Testis (tissue), 3 donors: ENCODE data around the gene ATP5F1A. TPM values are rescaled to one million over a fixed set of nuclear protein-coding genes. Genes with fewer than 3 reads are reported as not detected.
A peak's percentile ranks its signal among the peaks of the same experiment; 100 is the strongest.

Experiments
- DNase-seq: peaks from one replicate; pipeline ENCODE4 v3.0.0-alpha.2; 2019
- H3K27ac ChIP-seq, 2 donors: fragments of 200-600 bp; sonication (generic); one replicate each; pipeline ENCODE4 v1.5.1; 2019
- H3K27me3 ChIP-seq: fragments of 200-600 bp; sonication (generic); one replicate; pipeline ENCODE4 v1.5.1; 2019
- H3K36me3 ChIP-seq: fragments of 200-600 bp; sonication (generic); one replicate; pipeline ENCODE4 v1.5.1; 2017; ENCODE audit warnings: low read depth; ENCODE audit errors: missing control alignments
- H3K4me1 ChIP-seq: fragments of 200-600 bp; sonication (generic); one replicate; pipeline ENCODE4 v1.5.1; 2019
- H3K4me3 ChIP-seq, 2 donors: fragments of 200-600 bp; sonication (generic); one replicate each; pipeline ENCODE4 v1.5.1; 2017 to 2019
- H3K9me3 ChIP-seq: fragments of 200-600 bp; sonication (generic); one replicate; pipeline ENCODE4 v1.5.1; 2017
- POLR2A ChIP-seq: fragments of 450-650 bp; IDR thresholded peaks from one replicate; pipeline ENCODE4 v1.6.1; 2017; ENCODE audit warnings: antibody characterized with exemption, mild to moderate bottlenecking, moderate library complexity
- WGBS, 2 donors: methylation state at CpG; one replicate each; pipeline ENCODE4 v1.1.5; 2018; 5-methylcytosine and 5-hydroxymethylcytosine counted together
- intact Hi-C: fragments of 100-400 bp; cut with DNase I; formaldehyde crosslinking; loops from one replicate; pipeline ENCODE4 v1.15.1; 2023; ENCODE audit warnings: low total_unique reads
- polyA plus RNA-seq: library from polyadenylated mRNA; stranded (reverse); fragments of 350-450 nt; fragmentation: Illumina TruSeq; extraction: RNeasy Lipid Tissue Mini Kit (QIAGEN cat#74804); gene quantifications from one replicate; pipeline ENCODE4 v1.2.3, GENCODE V29; 2014; ENCODE audit warnings: low read depth, low replicate concordance; ENCODE audit not compliant: insufficient read depth
- total RNA-seq, 2 donors: library from RNA; depleted of rRNA; stranded (reverse); fragments of >200 nt; gene quantifications; one replicate each; pipeline ENCODE4 v1.2.3, GENCODE V29; 2016
- TF ChIP-seq, protein P1 (sequence below), 3 experiments: fragments of 450-650 bp in 2 of 3; fragments of 200-600 bp in 1 of 3; sonication (generic) in 1 of 3; IDR thresholded peaks; one replicate each; pipeline ENCODE4 v1.5.1; 2016 to 2019; ENCODE audit warnings: antibody characterized with exemption in 3 of 3, mild to moderate bottlenecking in 2 of 3, moderate library complexity in 1 of 3

The ATP5F1A gene
- total and polyA plus RNA-seq, 3 donors from 2014 or later: 430 to 592 (median 479) TPM

DNA sequence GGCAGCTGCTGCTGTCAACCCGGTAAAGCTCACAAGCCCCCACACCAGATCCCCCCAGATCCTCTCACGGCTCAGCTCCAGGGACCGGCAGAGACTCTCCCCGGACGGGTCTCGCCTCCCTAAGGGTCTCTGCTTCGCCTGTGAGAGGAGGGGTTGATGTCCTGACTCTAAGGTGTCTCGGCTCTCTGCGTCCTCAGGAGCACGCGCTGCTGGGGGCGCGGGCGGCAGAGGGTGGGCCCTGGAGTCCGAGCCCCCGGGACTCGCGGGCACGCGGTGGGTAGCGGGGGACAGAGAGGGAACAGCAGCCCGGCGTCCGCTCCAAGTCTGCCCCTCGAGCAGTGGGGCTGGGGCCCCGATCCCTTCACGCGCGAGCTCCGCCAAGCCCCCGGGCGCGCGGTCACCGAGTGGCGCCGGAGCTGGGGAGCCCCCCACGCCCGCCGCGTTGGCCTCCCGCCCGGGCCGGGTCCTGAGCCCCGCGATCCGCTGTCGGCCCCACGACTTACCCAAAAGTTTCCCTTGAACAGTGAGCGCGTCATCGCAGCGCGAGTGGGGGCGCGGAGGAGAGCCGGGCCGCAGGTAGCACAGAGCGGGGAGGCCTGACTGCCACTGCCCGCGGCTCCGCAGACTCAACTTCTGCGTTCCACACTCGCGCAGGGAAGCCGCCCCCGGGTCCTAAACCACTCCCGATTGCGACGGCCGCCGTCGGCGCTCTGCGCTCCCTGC lies 26.3 kb downstream of the ATP5F1A start, which contains the start of gene PSTPIP2:
Gene PSTPIP2 (minus strand): TSS at position 608 of the 723 bp plus-strand sequence. CDS start 72 bp downstream, at position 536.
- TF ChIP-seq POLR2A: no peak
- TF ChIP-seq, protein P1, sequence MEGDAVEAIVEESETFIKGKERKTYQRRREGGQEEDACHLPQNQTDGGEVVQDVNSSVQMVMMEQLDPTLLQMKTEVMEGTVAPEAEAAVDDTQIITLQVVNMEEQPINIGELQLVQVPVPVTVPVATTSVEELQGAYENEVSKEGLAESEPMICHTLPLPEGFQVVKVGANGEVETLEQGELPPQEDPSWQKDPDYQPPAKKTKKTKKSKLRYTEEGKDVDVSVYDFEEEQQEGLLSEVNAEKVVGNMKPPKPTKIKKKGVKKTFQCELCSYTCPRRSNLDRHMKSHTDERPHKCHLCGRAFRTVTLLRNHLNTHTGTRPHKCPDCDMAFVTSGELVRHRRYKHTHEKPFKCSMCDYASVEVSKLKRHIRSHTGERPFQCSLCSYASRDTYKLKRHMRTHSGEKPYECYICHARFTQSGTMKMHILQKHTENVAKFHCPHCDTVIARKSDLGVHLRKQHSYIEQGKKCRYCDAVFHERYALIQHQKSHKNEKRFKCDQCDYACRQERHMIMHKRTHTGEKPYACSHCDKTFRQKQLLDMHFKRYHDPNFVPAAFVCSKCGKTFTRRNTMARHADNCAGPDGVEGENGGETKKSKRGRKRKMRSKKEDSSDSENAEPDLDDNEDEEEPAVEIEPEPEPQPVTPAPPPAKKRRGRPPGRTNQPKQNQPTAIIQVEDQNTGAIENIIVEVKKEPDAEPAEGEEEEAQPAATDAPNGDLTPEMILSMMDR (IDR thresholded peaks at IDR 0.05): no peak
- intact Hi-C loops: no loop called here
- 0 to 2% methylated on average over 30 to 35 of the region's 75 CpGs for WGBS, 2 donors
- Histone ChIP-seq H3K27me3 (no peaks in the 10 kb centered on the region), H3K9me3 (no peaks in the 10 kb centered on the region), H3K4me3 (peak within 1 kb of the TSS; percentile 59 to 75), H3K4me1 (peaks cover 9% of the 10 kb centered on the region), H3K36me3 (no peaks in the 10 kb centered on the region), H3K27ac (no peak within 1 kb of the TSS)
- DNase-seq: peak; percentile 84

DNA sequence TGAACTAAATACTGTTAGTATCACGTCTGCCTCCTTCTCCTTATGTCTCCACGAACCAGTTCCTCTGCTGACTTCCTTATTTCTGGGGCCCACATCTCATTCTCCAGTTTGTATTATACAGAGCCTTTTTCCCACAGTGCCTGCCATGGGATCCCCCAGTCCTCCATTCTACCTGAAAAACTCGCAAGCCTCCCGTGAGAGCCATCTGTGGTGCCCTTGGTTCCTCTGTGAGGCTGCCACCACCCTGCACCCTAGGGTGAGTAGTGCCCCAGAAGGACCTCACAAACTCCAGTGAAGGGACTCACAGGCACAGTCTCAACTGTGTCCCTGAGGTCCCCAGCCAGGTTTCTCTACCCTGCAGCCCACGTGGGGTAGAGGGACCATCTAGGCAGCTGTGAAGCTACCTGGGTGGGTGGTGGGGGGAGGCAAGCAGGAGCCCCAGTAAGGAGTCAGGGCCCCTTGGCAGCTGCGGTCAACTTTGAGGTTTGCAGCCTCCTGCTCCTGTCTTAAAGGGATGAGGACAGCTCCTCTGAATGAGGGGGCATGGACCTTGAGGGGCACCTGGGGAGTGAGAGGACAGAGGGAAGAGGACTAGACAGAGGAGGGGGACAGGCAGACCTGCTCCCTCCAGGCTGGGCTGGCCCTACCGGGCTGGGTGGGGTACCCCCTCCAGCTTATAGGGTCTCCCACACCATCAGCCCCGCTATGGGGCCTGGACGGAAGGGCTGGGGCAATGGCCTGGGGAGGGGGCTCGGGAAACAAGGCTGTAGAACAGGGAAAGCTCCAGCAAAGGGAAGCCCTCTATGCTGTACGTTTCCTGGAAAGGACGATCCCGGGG lies 27.1 kb downstream of the ATP5F1A start:
- no peak overlapping the region for H3K27ac ChIP-seq
- DNase-seq: no peak

DNA sequence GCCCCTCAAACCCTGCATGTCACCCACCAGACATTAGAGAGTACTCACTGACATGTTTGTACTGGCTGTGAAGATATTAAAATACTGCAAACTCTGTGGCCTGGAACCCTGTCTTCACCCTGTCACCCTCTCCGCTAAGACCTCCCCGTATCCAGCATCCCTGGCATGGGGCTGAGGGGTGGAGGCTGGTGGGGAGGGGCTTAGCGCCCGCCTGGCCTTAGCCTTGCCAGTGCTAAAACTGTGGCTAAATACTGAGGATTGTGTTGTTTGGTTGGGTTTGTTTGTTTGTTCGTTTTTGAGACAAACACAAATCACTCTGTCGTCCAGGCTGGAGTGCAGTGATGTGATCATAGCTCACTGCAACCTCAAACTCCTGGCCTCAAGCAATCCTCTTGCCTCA lies 27.9 kb downstream of the ATP5F1A start:
- WGBS, 2 donors: 85 to 91% methylated on average over 6 of the region's 6 CpGs
- intact Hi-C loops: no loop called here
- no peak for DNase-seq
- Histone ChIP-seq H3K4me3 (no peak overlapping the region), H3K9me3 (no peaks in the 10 kb centered on the region), H3K36me3 (no peaks in the 10 kb centered on the region), H3K27ac (no peak overlapping the region), H3K27me3 (no peaks in the 10 kb centered on the region), H3K4me1 (peaks cover 9% of the 10 kb centered on the region)
- TF ChIP-seq POLR2A: no peak
- TF ChIP-seq, protein P1 (IDR thresholded peaks at IDR 0.05): no peak

More for the DNA sequence above, 27.1 kb downstream of the ATP5F1A start:
- WGBS, 2 donors: 36 to 39% methylated on average over 10 to 13 of the region's 13 CpGs
- no peak for TF ChIP-seq POLR2A
- TF ChIP-seq, protein P1 (IDR thresholded peaks at IDR 0.05): no peak
- Histone ChIP-seq H3K9me3 (no peaks in the 10 kb centered on the region), H3K4me3 (peak overlapping the region; percentile 59 to 75), H3K4me1 (peaks cover 9% of the 10 kb centered on the region), H3K36me3 (no peaks in the 10 kb centered on the region), H3K27me3 (no peaks in the 10 kb centered on the region)
- intact Hi-C loops: no loop called here

DNA sequence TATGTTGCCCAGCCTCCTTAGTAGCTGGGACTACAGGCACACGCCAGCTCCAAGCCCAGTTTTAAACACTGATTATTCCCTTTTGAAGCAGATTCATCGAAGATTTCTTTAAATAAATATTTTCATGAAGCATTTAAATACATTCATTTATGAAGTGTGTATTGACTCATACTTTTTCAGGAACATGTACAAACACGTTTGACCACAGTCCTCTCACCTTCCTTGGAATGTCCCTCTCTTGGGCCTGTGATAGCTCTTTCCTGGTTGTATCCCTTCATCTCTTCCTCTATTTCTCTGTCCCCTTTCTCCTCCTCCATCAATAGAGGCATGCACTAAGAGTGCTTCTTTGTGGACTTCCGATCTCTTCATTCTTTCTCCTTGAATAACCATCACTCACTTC lies 28.6 kb downstream of the ATP5F1A start:
- TF ChIP-seq, protein P1 (IDR thresholded peaks at IDR 0.05): no peak
- no peak for TF ChIP-seq POLR2A

More for the DNA sequence above, 28.6 kb downstream of the ATP5F1A start:
- Histone ChIP-seq H3K4me1 (peaks cover 9% of the 10 kb centered on the region), H3K4me3 (no peak overlapping the region), H3K27me3 (no peaks in the 10 kb centered on the region), H3K27ac (no peak overlapping the region), H3K36me3 (no peaks in the 10 kb centered on the region), H3K9me3 (no peaks in the 10 kb centered on the region)
- DNase-seq: no peak
- intact Hi-C loops: no loop called here
- 92 to 93% methylated on average over 4 of the region's 4 CpGs for WGBS, 2 donors
